Sigmoid colon (tissue), 7 donors: ENCODE results near the gene ACCS. TPM values are rescaled to one million over a fixed set of nuclear protein-coding genes. Genes with fewer than 3 reads are reported as not detected.

Experiments used
- DNase-seq: peaks from one replicate; pipeline ENCODE4 v3.0.0-alpha.2; 2019
- H3K27ac ChIP-seq, 4 donors: fragments of 200-600 bp; sonication (generic); one replicate each; pipeline ENCODE4 v1.5.1; 2016 to 2019; ENCODE audit warnings: mild to moderate bottlenecking in 1 of 4
- H3K27me3 ChIP-seq, 3 donors: fragments of 200-600 bp; sonication (generic); one replicate each; pipeline ENCODE4 v1.5.1; 2019; ENCODE audit warnings: mild to moderate bottlenecking in 1 of 3
- H3K36me3 ChIP-seq, 4 donors: fragments of 200-600 bp; sonication (generic); one replicate each; pipeline ENCODE4 v1.5.1; 2016 to 2019
- H3K4me1 ChIP-seq, 4 donors: fragments of 200-600 bp; sonication (generic); one replicate each; pipeline ENCODE4 v1.5.1; 2017 to 2019
- H3K4me3 ChIP-seq, 4 donors: fragments of 200-600 bp; sonication (generic); one replicate each; pipeline ENCODE4 v1.5.1; 2017 to 2019; ENCODE audit warnings: mild to moderate bottlenecking in 2 of 4, moderate library complexity in 1 of 4
- H3K9me3 ChIP-seq, 4 donors: fragments of 200-600 bp in 3 of 4; sonication (generic) in 3 of 4; one replicate each; pipeline versions ENCODE4 v1.5.1 to v1.6.1; 2013 to 2019
- CTCF ChIP-seq, 4 experiments: fragments of 450-650 bp in 3 of 4; fragments of 200-600 bp in 1 of 4; IDR thresholded peaks; one replicate each; pipeline ENCODE4 v1.5.1; 2016 to 2019; ENCODE audit warnings: antibody characterized with exemption in 4 of 4, mild to moderate bottlenecking in 3 of 4, moderate library complexity in 2 of 4
- EP300 ChIP-seq, 4 donors: sonication (generic); formaldehyde crosslinking; IDR thresholded peaks; one replicate each; pipeline ENCODE4 v1.6.1; 2017; ENCODE audit warnings: antibody characterized with exemption in 4 of 4
- POLR2A ChIP-seq, 2 donors: fragments of 450-650 bp; IDR thresholded peaks; one replicate each; pipeline ENCODE4 v1.6.1; 2016; ENCODE audit warnings: antibody characterized with exemption in 2 of 2, mild to moderate bottlenecking in 2 of 2, moderate library complexity in 2 of 2
- POLR2AphosphoS5 ChIP-seq, 4 donors: sonication (generic); formaldehyde crosslinking; IDR thresholded peaks; one replicate each; pipeline ENCODE4 v1.6.1; 2017; ENCODE audit warnings: antibody characterized with exemption in 4 of 4
- WGBS, 2 donors: extraction: QIAGEN DNeasy Blood & Tissue Kit; methylation state at CpG; one replicate each; pipeline ENCODE4 v1.1.7; 2013; 5-methylcytosine and 5-hydroxymethylcytosine counted together
- intact Hi-C: fragments of 100-400 bp; cut with DNase I; formaldehyde crosslinking; loops from one replicate; pipeline ENCODE4 v1.15.1; 2023
- polyA plus RNA-seq, 3 donors: library from polyadenylated mRNA; stranded (reverse); fragments of 200-250 nt; gene quantifications; one replicate each; pipeline ENCODE4 v1.2.3, GENCODE V29; 2013
- total RNA-seq, 4 donors: library from RNA; depleted of rRNA; stranded (reverse); fragments of >200 nt; gene quantifications; one replicate each; pipeline ENCODE4 v1.1.0, GENCODE V29; 2016
- donor health status: healthy with polysubstance abuse.
- donor health status: Bipolar disorder and iron deficiency.
- donor health status: healthy.

The ACCS gene
- total and polyA plus RNA-seq, 7 donors = 1.8 to 52.6 (median 11.4) TPM

- H3K9me3 ChIP-seq = no peaks in the 10 kb centered on the region
- H3K36me3 ChIP-seq = peaks cover 0 to 19% (median 0%) of the 10 kb centered on the region in 4 donors
- TF ChIP-seq POLR2A (IDR thresholded peaks at IDR 0.05) (no peak), POLR2AphosphoS5 (IDR thresholded peaks at IDR 0.05) (no peak), EP300 (IDR thresholded peaks at IDR 0.05) (no peak)
- H3K4me1 ChIP-seq = peaks cover 0 to 13% (median 4%) of the 10 kb centered on the region in 4 donors
- DNase-seq = no peak
- intact Hi-C loops = no loop called here
- H3K27me3 ChIP-seq = no peaks in the 10 kb centered on the region
- WGBS, 2 donors = 93% methylated on average over 4 of the region's 4 CpGs
- no peak overlapping the region for H3K4me3 ChIP-seq
- no peak overlapping the region for H3K27ac ChIP-seq
These were observed 16.6 kb downstream of the ACCS start for GRCh38 chr11:44082645-44083044.

- 93 to 95% methylated on average over 10 of the region's 10 CpGs for WGBS, 2 donors
- intact Hi-C loops = no loop called here
- H3K9me3 ChIP-seq = no peaks in the 10 kb centered on the region
- no peak for DNase-seq
- H3K27ac ChIP-seq = no peak overlapping the region
- peaks cover 0 to 11% (median 0%) of the 10 kb centered on the region in 4 donors for H3K36me3 ChIP-seq
- H3K4me3 ChIP-seq = no peak overlapping the region
- no peak for TF ChIP-seq CTCF (IDR thresholded peaks at IDR 0.05)
- no peak for TF ChIP-seq EP300 (IDR thresholded peaks at IDR 0.05)
- no peak for TF ChIP-seq POLR2A (IDR thresholded peaks at IDR 0.05)
- no peak for TF ChIP-seq POLR2AphosphoS5 (IDR thresholded peaks at IDR 0.05)
- peaks cover 0 to 13% (median 4%) of the 10 kb centered on the region in 4 donors for H3K4me1 ChIP-seq
- no peaks in the 10 kb centered on the region for H3K27me3 ChIP-seq
These were observed 17.4 kb downstream of the ACCS start for GRCh38 chr11:44083433-44083832.

GRCh38 chr11:44083906-44084305 lies 17.8 kb downstream of the ACCS start:
- intact Hi-C loops = no loop called here
- no peaks in the 10 kb centered on the region for H3K27me3 ChIP-seq
- 85 to 93% methylated on average over 5 of the region's 5 CpGs for WGBS, 2 donors
- H3K9me3 ChIP-seq = no peaks in the 10 kb centered on the region
- TF ChIP-seq EP300 (IDR thresholded peaks at IDR 0.05) (no peak), CTCF (IDR thresholded peaks at IDR 0.05) (no peak), POLR2AphosphoS5 (IDR thresholded peaks at IDR 0.05) (no peak), POLR2A (IDR thresholded peaks at IDR 0.05) (no peak)
- no peak for DNase-seq
- H3K27ac ChIP-seq = no peak overlapping the region
- H3K4me1 ChIP-seq = peaks cover 0 to 13% (median 4%) of the 10 kb centered on the region in 4 donors
- no peak overlapping the region for H3K4me3 ChIP-seq
- H3K36me3 ChIP-seq = peaks cover 0 to 7% (median 0%) of the 10 kb centered on the region in 4 donors

- Histone ChIP-seq H3K9me3 (no peaks in the 10 kb centered on the region), H3K4me3 (no peak overlapping the region), H3K36me3 (no peaks in the 10 kb centered on the region), H3K27me3 (no peaks in the 10 kb centered on the region), H3K27ac (no peak overlapping the region), H3K4me1 (peaks cover 0 to 13% (median 4%) of the 10 kb centered on the region in 4 donors)
- 96 to 98% methylated on average over 1 of the region's 1 CpG for WGBS, 2 donors
- no peak for DNase-seq
- intact Hi-C loops = no loop called here
- TF ChIP-seq POLR2A (IDR thresholded peaks at IDR 0.05) = no peak
- no peak for TF ChIP-seq CTCF (IDR thresholded peaks at IDR 0.05)
- TF ChIP-seq EP300 (IDR thresholded peaks at IDR 0.05) = no peak
These were observed 19.3 kb downstream of the ACCS start for GRCh38 chr11:44085330-44085729.

- H3K9me3 ChIP-seq = no peaks in the 10 kb centered on the region
- intact Hi-C loops = no loop called here
- no peaks in the 10 kb centered on the region for H3K27me3 ChIP-seq
- TF ChIP-seq CTCF (IDR thresholded peaks at IDR 0.05) (no peak), POLR2A (IDR thresholded peaks at IDR 0.05) (no peak), EP300 (IDR thresholded peaks at IDR 0.05) (no peak), POLR2AphosphoS5 (IDR thresholded peaks at IDR 0.05) (no peak)
- H3K4me1 ChIP-seq = peaks cover 0 to 11% (median 4%) of the 10 kb centered on the region in 4 donors
- no peak for DNase-seq
- 71 to 94% methylated on average over 4 of the region's 4 CpGs for WGBS, 2 donors
- H3K27ac ChIP-seq = no peak overlapping the region
- no peak overlapping the region for H3K4me3 ChIP-seq
- H3K36me3 ChIP-seq = no peaks in the 10 kb centered on the region
These were observed 22.3 kb downstream of the ACCS start for GRCh38 chr11:44088377-44088776.
